ENCODE data around the gene CALHM4.

- TF ChIP-seq CTCF (IDR thresholded peaks at IDR 0.05; ENCODE audit: insufficient read depth, low read length, poor library complexity, severe bottlenecking) (no peak), EZH2phosphoT487 (conservative IDR thresholded peaks at IDR 0.05; ENCODE audit: low read length) (no peak)
These were observed 23.1 kb upstream of the CALHM4 start for GRCh38 chr6:116530436-116530835.

Data from SU-DHL-6 (cell line).